Common myeloid progenitor, CD34-positive (primary cell): ENCODE results near the gene RNF187.

Experiments used
- CTCF ChIA-PET: fragments of 350-600 bp; sonication (Branson Sonifier 250); formaldehyde crosslinking; loops from one replicate; lab custom pipeline; 2021; ENCODE audit warnings: antibody characterized with exemption; lab: Charles Lee
- POLR2A ChIA-PET: fragments of 350-600 bp; sonication (Branson Sonifier 250); formaldehyde crosslinking; loops from one replicate; lab custom pipeline; 2021; ENCODE audit warnings: antibody characterized with exemption; lab: Charles Lee
- DNase-seq, 3 donors: peaks; one replicate each; pipeline versions ENCODE4 v3.0.0 to v3.0.0-alpha.2; 2013
- H3K27ac ChIP-seq, 2 experiments: 1 replicate in 1 of 2; 2 replicates in 1 of 2; pipeline ENCODE4 v1.7.0; 2013; ENCODE audit warnings: inconsistent platforms in 2 of 2, low read length in 2 of 2, mild to moderate bottlenecking in 2 of 2, low read depth in 1 of 2, moderate library complexity in 1 of 2; ENCODE audit not compliant: severe bottlenecking in 2 of 2, insufficient read depth in 1 of 2, poor library complexity in 1 of 2
- H3K27me3 ChIP-seq, 5 experiments: replicated peaks in 2 of 5; 1 replicate in 3 of 5; 2 replicates in 2 of 5; pipeline versions ENCODE4 v1.6.1 to v1.7.0; 2013; ENCODE audit warnings: low read length in 4 of 5, mild to moderate bottlenecking in 2 of 5, moderate library complexity in 2 of 5, inconsistent platforms in 1 of 5; ENCODE audit not compliant: insufficient read depth in 5 of 5, control insufficient read depth in 4 of 5
- H3K36me3 ChIP-seq, 4 experiments: 1 replicate in 2 of 4; 2 replicates in 2 of 4; pipeline versions ENCODE4 v1.6.1 to v1.7.0; 2013; ENCODE audit warnings: low read length in 3 of 4, control low read depth in 1 of 4, mild to moderate bottlenecking in 1 of 4; ENCODE audit not compliant: control insufficient read depth in 4 of 4, insufficient read depth in 4 of 4
- H3K4me1 ChIP-seq, 4 experiments: 1 replicate in 3 of 4; 2 replicates in 1 of 4; pipeline versions ENCODE4 v1.6.1 to v1.7.1; 2013; ENCODE audit warnings: low read length in 3 of 4, mild to moderate bottlenecking in 3 of 4, control low read depth in 1 of 4, inconsistent platforms in 1 of 4, moderate library complexity in 1 of 4; ENCODE audit not compliant: control insufficient read depth in 4 of 4, insufficient read depth in 4 of 4; ENCODE audit errors: control extremely low read depth in 1 of 4
- H3K4me3 ChIP-seq, 7 experiments: 1 replicate in 4 of 7; 2 replicates in 3 of 7; pipeline versions ENCODE4 v1.5.1 to v1.7.0; 2013; ENCODE audit warnings: mild to moderate bottlenecking in 7 of 7, low read length in 6 of 7, moderate library complexity in 6 of 7, inconsistent platforms in 2 of 7, low read depth in 2 of 7, control low read depth in 1 of 7; ENCODE audit not compliant: insufficient read depth in 4 of 7, control insufficient read depth in 1 of 7; ENCODE audit errors: extremely low read depth in 1 of 7
- H3K9me3 ChIP-seq, 5 experiments: 1 replicate in 4 of 5; 2 replicates in 1 of 5; pipeline versions ENCODE4 v1.6.1 to v1.7.1; 2013; ENCODE audit warnings: low read length in 4 of 5, mild to moderate bottlenecking in 2 of 5, inconsistent platforms in 1 of 5, low read depth in 1 of 5, moderate library complexity in 1 of 5; ENCODE audit not compliant: control insufficient read depth in 4 of 5, insufficient read depth in 2 of 5; ENCODE audit errors: control extremely low read depth in 1 of 5
- WGBS: methylation state at CpG from one replicate; pipeline ENCODE4 v1.1.5; 2013; ENCODE audit not compliant: insufficient coverage; 5-methylcytosine and 5-hydroxymethylcytosine counted together

The RNF187 gene

GRCh38 chr1:228472655-228473054 lies 14.5 kb upstream of the RNF187 start:
- Histone ChIP-seq H3K36me3 (no peaks in the 10 kb centered on the region), H3K27me3 (peaks cover 7 to 38% (median 19%) of the 10 kb centered on the region in 5 experiments), H3K4me3 (no peak overlapping the region), H3K4me1 (peaks cover 0 to 39% (median 11%) of the 10 kb centered on the region in 4 experiments), H3K9me3 (peaks cover 0 to 2% (median 0%) of the 10 kb centered on the region in 5 experiments), H3K27ac (no peak overlapping the region)
- WGBS = 48% methylated on average over 5 of the region's 7 CpGs
- peak in 2 of 3 donors; percentile 22 to 35 for DNase-seq
- CTCF ChIA-PET = interaction anchor here (1.0 to 7.0 kb wide), 10 partner anchors 8 to 46 kb away, joined by 3 to 44 read pairs (median 6); partner anchors contain the start of gene RNF187
- POLR2A ChIA-PET = interaction anchor here (0.6 to 1.2 kb wide), 2 partner anchors 15 to 52 kb away, joined by 3 read pairs; a partner anchor contains a TSS

- ChIA-PET CTCF (interaction anchor here (1.0 to 7.0 kb wide), 6 partner anchors 10 to 40 kb away, joined by 3 to 44 read pairs (median 19); partner anchors contain the start of gene RNF187), POLR2A (no interaction called here)
- Histone ChIP-seq H3K4me3 (no peak overlapping the region), H3K36me3 (no peaks in the 10 kb centered on the region), H3K9me3 (peaks cover 0 to 2% (median 0%) of the 10 kb centered on the region in 5 experiments), H3K4me1 (peaks cover 0 to 54% (median 26%) of the 10 kb centered on the region in 4 experiments), H3K27ac (no peak overlapping the region), H3K27me3 (peaks cover 0 to 19% (median 3%) of the 10 kb centered on the region in 5 experiments)
- DNase-seq = no peak
- WGBS = 93% methylated on average over 3 of the region's 3 CpGs
Measured at GRCh38 chr1:228474507-228474906, 12.7 kb upstream of the RNF187 start.

- no peak overlapping the region for H3K4me3 ChIP-seq
- ChIA-PET POLR2A (no interaction called here), CTCF (interaction anchor here (2.2 to 7.0 kb wide), 5 partner anchors 11 to 39 kb away, joined by 17 to 44 read pairs (median 19); partner anchors contain the start of gene RNF187)
- H3K9me3 ChIP-seq = peaks cover 0 to 2% (median 0%) of the 10 kb centered on the region in 5 experiments
- 88% methylated on average over 1 of the region's 2 CpGs for WGBS
- H3K27ac ChIP-seq = no peak overlapping the region
- H3K4me1 ChIP-seq = peaks cover 0 to 63% (median 29%) of the 10 kb centered on the region in 4 experiments
- H3K36me3 ChIP-seq = no peaks in the 10 kb centered on the region
- peaks cover 0 to 8% (median 0%) of the 10 kb centered on the region in 5 experiments for H3K27me3 ChIP-seq
- no peak for DNase-seq
Measured at GRCh38 chr1:228475812-228476211, 11.4 kb upstream of the RNF187 start.

- ChIA-PET POLR2A (no interaction called here), CTCF (interaction anchor here (3.0 to 5.2 kb wide), 2 partner anchors 10 to 20 kb away, joined by 19 to 21 read pairs; partner anchors contain the start of gene RNF187)
Measured at GRCh38 chr1:228477263-228477662, 9.9 kb upstream of the RNF187 start.

GRCh38 chr1:228478326-228478725 lies 8.9 kb upstream of the RNF187 start:
- Histone ChIP-seq H3K4me1 (peaks cover 0 to 47% (median 20%) of the 10 kb centered on the region in 4 experiments), H3K27me3 (no peaks in the 10 kb centered on the region), H3K36me3 (no peaks in the 10 kb centered on the region), H3K27ac (no peak overlapping the region), H3K9me3 (peaks cover 0 to 2% (median 0%) of the 10 kb centered on the region in 5 experiments), H3K4me3 (no peak overlapping the region)
- 5% methylated on average over 2 of the region's 4 CpGs for WGBS
- ChIA-PET POLR2A (no interaction called here), CTCF (interaction anchor here (0.7 to 5.2 kb wide), 4 partner anchors 14 to 34 kb away, joined by 3 to 21 read pairs (median 4); a partner anchor contains a TSS)
- no peak for DNase-seq

More at GRCh38 chr1:228477263-228477662, 9.9 kb upstream of the RNF187 start:
- WGBS = 100% methylated on average over 2 of the region's 4 CpGs
- H3K4me3 ChIP-seq = no peak overlapping the region
- H3K27me3 ChIP-seq = no peaks in the 10 kb centered on the region
- no peak for DNase-seq
- no peak overlapping the region for H3K27ac ChIP-seq
- peaks cover 0 to 2% (median 0%) of the 10 kb centered on the region in 5 experiments for H3K9me3 ChIP-seq
- peaks cover 0 to 58% (median 26%) of the 10 kb centered on the region in 4 experiments for H3K4me1 ChIP-seq
- no peaks in the 10 kb centered on the region for H3K36me3 ChIP-seq

- Histone ChIP-seq H3K4me3 (peak overlapping the region in 4 of 7 experiments; percentile 40 to 65 (median 48)), H3K27ac (peak overlapping the region in 1 of 2 experiments; percentile 11), H3K4me1 (peaks cover 0 to 41% (median 20%) of the 10 kb centered on the region in 4 experiments), H3K27me3 (no peaks in the 10 kb centered on the region), H3K9me3 (peaks cover 0 to 2% (median 0%) of the 10 kb centered on the region in 5 experiments), H3K36me3 (no peaks in the 10 kb centered on the region)
- DNase-seq = peak in 2 of 3 donors; percentile 76 to 80
- ChIA-PET CTCF (interaction anchor here (0.7 to 5.2 kb wide), 6 partner anchors 9 to 33 kb away, joined by 3 to 21 read pairs (median 3); partner anchors contain the start of gene RNF187), POLR2A (no interaction called here)
- WGBS = 28% methylated on average over 5 of the region's 10 CpGs
Measured at GRCh38 chr1:228478912-228479711, 8.1 kb upstream of the RNF187 start.
